ENCODE measurements around the gene ALAS1. TPM values are rescaled to one million over a fixed set of nuclear protein-coding genes. Genes with fewer than 3 reads are reported as not detected.
"Not testable (repeated sequence)": the region's sequence is repeated elsewhere in the genome, so short reads cannot be mapped to it uniquely, and the experiment has no call there.

The ALAS1 gene
- total RNA-seq, result 78.9 TPM
- long read RNA-seq, transcript ALAS1-201 (11 exons, 2,212 nt), result minor isoform, 16 of 204 reads
- long read RNA-seq, transcript ALAS1-205 (12 exons, 2,356 nt), result minor isoform, 25 of 204 reads
- long read RNA-seq, transcript ALAS1-204 (11 exons, 2,125 nt), result major isoform, 128 of 204 reads
- long read RNA-seq, partial matches to known transcripts, result 17 of 204 reads
- long read RNA-seq, other reads (novel, unspliced or antisense), result 14 of 204 reads

GRCh38 chr3:52197842-52198625 is at the start of gene ALAS1:
Gene ALAS1 (plus strand): TSS chr3:52198160. CDS start chr3:52199242, 1,082 bp downstream.
- ATAC-seq, result peak; percentile 87
- TF ChIP-seq CTCF (IDR thresholded peaks at IDR 0.05), result peak; percentile 30

GRCh38 chr3:52149021-52149420 is 48.9 kb upstream of the ALAS1 start:
- no peaks in the 10 kb centered on the region for H3K9me3 ChIP-seq
- intact Hi-C loops (cut with DNase I), result loop anchor here (5.0 to 10.0 kb wide), 2 partner anchors 94 to 147 kb away; partner anchors contain the start of gene DUSP7
- no peak overlapping the region for H3K4me3 ChIP-seq
- H3K36me3 ChIP-seq, result no peaks in the 10 kb centered on the region
- H3K4me1 ChIP-seq, result peaks cover 7% of the 10 kb centered on the region
- H3K27ac ChIP-seq, result no peak overlapping the region
- DNase-seq, result no peak
- TF ChIP-seq CTCF (IDR thresholded peaks at IDR 0.05), result no peak
- ATAC-seq, result no peak
- H3K27me3 ChIP-seq, result no peaks in the 10 kb centered on the region

More at GRCh38 chr3:52197842-52198625, at the start of gene ALAS1:
- H3K4me1 ChIP-seq, result peaks cover 70% of the 10 kb centered on the region
- intact Hi-C loops (cut with DNase I), result no loop called here
- peak; percentile 97 for DNase-seq
- peak within 1 kb of the TSS; percentile 90 for H3K27ac ChIP-seq
- H3K27me3 ChIP-seq, result no peaks in the 10 kb centered on the region
- H3K9me3 ChIP-seq, result no peaks in the 10 kb centered on the region
- H3K36me3 ChIP-seq, result peaks cover 24% of the 10 kb centered on the region
- peak within 1 kb of the TSS; percentile 95 for H3K4me3 ChIP-seq

- Histone ChIP-seq H3K4me3 (no peak overlapping the region), H3K27ac (no peak overlapping the region), H3K36me3 (no peaks in the 10 kb centered on the region), H3K9me3 (no peaks in the 10 kb centered on the region), H3K4me1 (peaks cover 6% of the 10 kb centered on the region), H3K27me3 (no peaks in the 10 kb centered on the region)
- DNase-seq (no peak), ATAC-seq (no peak)
- intact Hi-C loops (cut with DNase I), result loop anchor here (5.0 to 10.0 kb wide), 2 partner anchors 95 to 147 kb away; partner anchors contain the start of gene DUSP7
- TF ChIP-seq CTCF (IDR thresholded peaks at IDR 0.05), result no peak
Observed at GRCh38 chr3:52149726-52150125, 48.2 kb upstream of the ALAS1 start.

- TF ChIP-seq CTCF (IDR thresholded peaks at IDR 0.05), result no peak
- ATAC-seq (no peak), DNase-seq (no peak)
- H3K4me1 ChIP-seq, result peaks cover 9% of the 10 kb centered on the region
- intact Hi-C loops (cut with DNase I), result no loop called here
- no peaks in the 10 kb centered on the region for H3K36me3 ChIP-seq
- H3K27me3 ChIP-seq, result no peaks in the 10 kb centered on the region
- no peak overlapping the region for H3K27ac ChIP-seq
- no peak overlapping the region for H3K4me3 ChIP-seq
- no peaks in the 10 kb centered on the region for H3K9me3 ChIP-seq
Observed at GRCh38 chr3:52150357-52150756, 47.6 kb upstream of the ALAS1 start.

- H3K36me3 ChIP-seq, result no peaks in the 10 kb centered on the region
- no peak for TF ChIP-seq CTCF (IDR thresholded peaks at IDR 0.05)
- H3K27ac ChIP-seq, result no peak overlapping the region
- no peaks in the 10 kb centered on the region for H3K9me3 ChIP-seq
- H3K27me3 ChIP-seq, result no peaks in the 10 kb centered on the region
- H3K4me1 ChIP-seq, result peaks cover 10% of the 10 kb centered on the region
- no peak for DNase-seq
- no peak overlapping the region for H3K4me3 ChIP-seq
- no peak for ATAC-seq
- intact Hi-C loops (cut with DNase I), result no loop called here
Observed at GRCh38 chr3:52150860-52151259, 47.1 kb upstream of the ALAS1 start.

- H3K4me1 ChIP-seq; H3K27me3 ChIP-seq; H3K36me3 ChIP-seq; H3K9me3 ChIP-seq; ATAC-seq; DNase-seq; H3K4me3 ChIP-seq; intact Hi-C loops (cut with DNase I); H3K27ac ChIP-seq: not testable (repeated sequence)
Observed at GRCh38 chr3:52151991-52152390, 46.0 kb upstream of the ALAS1 start.

Data from upper lobe of right lung (tissue), 1 donor.